K562 (cell line): Measurements from ENCODE around the gene SUCO. TPM values are rescaled to one million over a fixed set of nuclear protein-coding genes. Genes with fewer than 3 reads are reported as not detected.

ENCODE experiments used
- AFF4 ChIP-seq: sonication (generic); formaldehyde crosslinking; IDR thresholded peaks from 2 replicates; pipeline ENCODE4 v1.8.0; 2023; ENCODE audit warnings: mild to moderate bottlenecking, missing genetic modification reagents
- CHD4 ChIP-seq: fragments of 200-600 bp; sonication (generic); IDR thresholded peaks from 3 replicates; pipeline ENCODE4 v1.6.1; 2012; ENCODE audit warnings: low read depth, mild to moderate bottlenecking, mixed read lengths, low read length, inconsistent platforms; ENCODE audit not compliant: insufficient read depth, insufficient replicate concordance, poor library complexity, severe bottlenecking
- FOXK1 ChIP-seq: sonication (generic); formaldehyde crosslinking; IDR thresholded peaks from 2 replicates; pipeline ENCODE4 v1.8.0; 2022; ENCODE audit warnings: missing genetic modification reagents, mild to moderate bottlenecking, borderline replicate concordance
- FOXM1 ChIP-seq, 2 experiments: fragments of 450-650 bp in 1 of 2; sonication (generic) in 1 of 2; formaldehyde crosslinking in 1 of 2; IDR thresholded peaks; 2 replicates each; pipeline versions ENCODE4 v1.6.1 to v1.9.0; 2017 to 2022; ENCODE audit warnings: low read depth in 2 of 2, mild to moderate bottlenecking in 2 of 2, missing genetic modification reagents in 1 of 2, moderate library complexity in 1 of 2
- KLF10 ChIP-seq: fragments of 250-450 bp; sonication (Bioruptor Pico); IDR thresholded peaks from 2 replicates; pipeline ENCODE4 v1.6.1; 2021; ENCODE audit warnings: matching md5 sums
- MED1 ChIP-seq: sonication (generic); formaldehyde crosslinking; IDR thresholded peaks from 2 replicates; pipeline ENCODE4 v1.8.1; 2023; ENCODE audit warnings: missing genetic modification reagents, borderline replicate concordance
- NCOA1 ChIP-seq: fragments of 450-650 bp; IDR thresholded peaks from 2 replicates; pipeline ENCODE4 v1.6.1; 2016; ENCODE audit warnings: low read depth
- PPARD ChIP-seq: fragments of 250-450 bp; sonication (Bioruptor Pico); IDR thresholded peaks from 2 replicates; pipeline ENCODE4 v1.8.0; 2022; ENCODE audit warnings: inconsistent platforms, mild to moderate bottlenecking, moderate library complexity
- PRMT5 ChIP-seq: sonication (generic); formaldehyde crosslinking; IDR thresholded peaks from 2 replicates; pipeline ENCODE4 v1.5.0; 2020; ENCODE audit warnings: missing genetic modification reagents
- RBM17 ChIP-seq: fragments of 200-400 bp; formaldehyde crosslinking; IDR thresholded peaks from 2 replicates; pipeline ENCODE4 v1.6.1; 2017; ENCODE audit warnings: low read depth, mild to moderate bottlenecking, low read length, borderline replicate concordance
- TAF15 ChIP-seq: fragments of 200-400 bp; formaldehyde crosslinking; IDR thresholded peaks from 2 replicates; pipeline ENCODE4 v1.6.1; 2017; ENCODE audit warnings: mild to moderate bottlenecking, low read depth, low read length, moderate library complexity
- VEZF1 ChIP-seq: fragments of 200-800 bp; sonication (Bioruptor generic); IDR thresholded peaks from 2 replicates; pipeline ENCODE4 v1.6.1; 2017; ENCODE audit warnings: missing genetic modification characterization, missing compliant biosample characterization
- YY1 ChIP-seq, 3 experiments: IDR thresholded peaks; 2 replicates each; pipeline ENCODE4 v1.6.1; 2011; ENCODE audit warnings: low read length in 2 of 3, mild to moderate bottlenecking in 2 of 3, moderate library complexity in 2 of 3, borderline replicate concordance in 1 of 3, control low read depth in 1 of 3, low read depth in 1 of 3; ENCODE audit not compliant: insufficient read depth in 3 of 3, insufficient replicate concordance in 2 of 3, control insufficient read depth in 1 of 3, insufficient read length in 1 of 3; ENCODE audit errors: extremely low read depth in 1 of 3
- ZNF830 ChIP-seq: fragments of 250-450 bp; sonication (Bioruptor Pico); IDR thresholded peaks from 2 replicates; pipeline ENCODE4 v1.5.0; 2021; ENCODE audit warnings: mild to moderate bottlenecking
- ZSCAN32 ChIP-seq: fragments of 450-650 bp; formaldehyde crosslinking; IDR thresholded peaks from 2 replicates; pipeline ENCODE4 v1.4.0; 2020; ENCODE audit warnings: mild to moderate bottlenecking, moderate library complexity
- polyA plus RNA-seq, 8 experiments: library from polyadenylated mRNA; depleted of rRNA in 4 of 8; stranded (reverse) in 5 of 8; unstranded in 3 of 8; fragments of >200 nt; fragmentation: Nextera tagmentation in 2 of 8; fragmentation: Illumina TruSeq in 1 of 8; extraction: Ambion mirVana in 2 of 8; extraction: Trizol in 1 of 8; gene quantifications; 2 replicates each; pipeline versions ENCODE4 v1.2.1 to v1.2.3, GENCODE V29; 2011 to 2014; ENCODE audit warnings: inconsistent platforms in 1 of 8, missing spikeins in 1 of 8
- total RNA-seq, 7 experiments: library from RNA; depleted of rRNA in 6 of 7; stranded (reverse); fragments of >200 nt in 6 of 7; fragmentation: Illumina TruSeq in 2 of 7; extraction: Trizol in 2 of 7; gene quantifications; 2 replicates each; pipeline versions ENCODE4 v1.2.1 to v1.2.3, GENCODE V29; 2011 to 2021; ENCODE audit warnings: low replicate concordance in 1 of 7
- TF ChIP-seq, protein P1 (sequence below): conservative IDR thresholded peaks from 2 replicates; pipeline ENCODE4 v1.6.1; 2011; ENCODE audit warnings: low read depth, mild to moderate bottlenecking, low read length; ENCODE audit not compliant: control insufficient read depth
- TF ChIP-seq, protein P2 (sequence below): fragments of 250-450 bp; sonication (Bioruptor Pico); IDR thresholded peaks from 2 replicates; pipeline ENCODE4 v1.4.0; 2020; ENCODE audit warnings: mild to moderate bottlenecking, moderate library complexity

Gene SUCO
- total and polyA plus RNA-seq, 9 of the 15 experiments (the other 6 are each of a cell fraction or from before 2014, with no cell fraction given) = 2.5 to 20.6 (median 14.3) TPM

- TF ChIP-seq AFF4 (CRISPR knock-in tag) = no peak; the same call in none of the 2 replicates
- TF ChIP-seq, protein P1, sequence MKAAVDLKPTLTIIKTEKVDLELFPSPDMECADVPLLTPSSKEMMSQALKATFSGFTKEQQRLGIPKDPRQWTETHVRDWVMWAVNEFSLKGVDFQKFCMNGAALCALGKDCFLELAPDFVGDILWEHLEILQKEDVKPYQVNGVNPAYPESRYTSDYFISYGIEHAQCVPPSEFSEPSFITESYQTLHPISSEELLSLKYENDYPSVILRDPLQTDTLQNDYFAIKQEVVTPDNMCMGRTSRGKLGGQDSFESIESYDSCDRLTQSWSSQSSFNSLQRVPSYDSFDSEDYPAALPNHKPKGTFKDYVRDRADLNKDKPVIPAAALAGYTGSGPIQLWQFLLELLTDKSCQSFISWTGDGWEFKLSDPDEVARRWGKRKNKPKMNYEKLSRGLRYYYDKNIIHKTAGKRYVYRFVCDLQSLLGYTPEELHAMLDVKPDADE = peak; percentile 76
- peak; percentile 92 for TF ChIP-seq VEZF1 (CRISPR knock-in tag)
- peak; percentile 33 to 91 (median 82) for TF ChIP-seq YY1 (IDR thresholded peaks at IDR 0.05; ENCODE audit: borderline replicate concordance in 1 of 3, control insufficient read depth in 1 of 3, extremely low read depth in 1 of 3, insufficient read depth in 3 of 3, insufficient read length in 1 of 3, insufficient replicate concordance in 2 of 3, low read depth in 1 of 3, low read length in 2 of 3)
- TF ChIP-seq FOXK1 (CRISPR knock-in tag) = 0 out of 2 replicates have a peak, but pooled peaks have one; percentile 47
- TF ChIP-seq, protein P2, sequence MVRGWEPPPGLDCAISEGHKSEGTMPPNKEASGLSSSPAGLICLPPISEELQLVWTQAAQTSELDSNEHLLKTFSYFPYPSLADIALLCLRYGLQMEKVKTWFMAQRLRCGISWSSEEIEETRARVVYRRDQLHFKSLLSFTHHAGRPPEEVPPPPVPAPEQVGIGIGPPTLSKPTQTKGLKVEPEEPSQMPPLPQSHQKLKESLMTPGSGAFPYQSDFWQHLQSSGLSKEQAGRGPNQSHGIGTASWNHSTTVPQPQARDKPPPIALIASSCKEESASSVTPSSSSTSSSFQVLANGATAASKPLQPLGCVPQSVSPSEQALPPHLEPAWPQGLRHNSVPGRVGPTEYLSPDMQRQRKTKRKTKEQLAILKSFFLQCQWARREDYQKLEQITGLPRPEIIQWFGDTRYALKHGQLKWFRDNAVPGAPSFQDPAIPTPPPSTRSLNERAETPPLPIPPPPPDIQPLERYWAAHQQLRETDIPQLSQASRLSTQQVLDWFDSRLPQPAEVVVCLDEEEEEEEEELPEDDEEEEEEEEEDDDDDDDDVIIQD (CRISPR knock-in tag) = no peak
- TF ChIP-seq ZNF830 (CRISPR knock-in tag) = peak; percentile 88
- TF ChIP-seq MED1 (CRISPR knock-in tag) = no peak
- TF ChIP-seq RBM17 = no peak
- TF ChIP-seq FOXM1 (IDR thresholded peaks at IDR 0.05; ENCODE audit: low read depth) = no peak
- TF ChIP-seq FOXM1 (CRISPR knock-in tag; IDR thresholded peaks at IDR 0.05; ENCODE audit: low read depth) = peak; percentile 88
- no peak for TF ChIP-seq NCOA1
- TF ChIP-seq PRMT5 (CRISPR knock-in tag) = no peak
- no peak for TF ChIP-seq TAF15
- TF ChIP-seq PPARD (CRISPR knock-in tag) = no peak
- no peak; the same call in 1 of the 2 replicates for TF ChIP-seq ZSCAN32
- TF ChIP-seq KLF10 (CRISPR knock-in tag) = no peak
- TF ChIP-seq CHD4 = no peak
Observed at GRCh38 chr1:172532700-172533512, at the start of gene SUCO (continued).
